NT2/D1 (cell line): ENCODE results near the gene INCENP.

ENCODE experiments used
- DNase-seq: peaks from one replicate; pipeline ENCODE4 v3.0.0-alpha.2; 2011; ENCODE audit warnings: low read depth, low spot score
- H3K27me3 ChIP-seq: 2 replicates; pipeline ENCODE4 v1.6.0; 2011; ENCODE audit warnings: mild to moderate bottlenecking; ENCODE audit not compliant: insufficient read length, insufficient read depth
- H3K36me3 ChIP-seq: 2 replicates; pipeline ENCODE4 v1.6.1; 2011; ENCODE audit warnings: mild to moderate bottlenecking, low read length, mixed read lengths; ENCODE audit not compliant: insufficient read depth, insufficient read length
- H3K4me1 ChIP-seq: 2 replicates; pipeline ENCODE4 v1.5.1; 2011; ENCODE audit not compliant: insufficient read depth, insufficient read length
- H3K4me3 ChIP-seq: 2 replicates; pipeline ENCODE4 v1.5.1; 2011; ENCODE audit warnings: low read depth; ENCODE audit not compliant: insufficient read length
- H3K9ac ChIP-seq: 2 replicates; pipeline ENCODE4 v1.6.0; 2011; ENCODE audit warnings: low read depth; ENCODE audit not compliant: insufficient read length
- H3K9me3 ChIP-seq: 2 replicates; pipeline ENCODE4 v1.5.1; 2011; ENCODE audit warnings: mild to moderate bottlenecking, low read length; ENCODE audit not compliant: insufficient read depth
- SUZ12 ChIP-seq: IDR thresholded peaks from 2 replicates; pipeline ENCODE4 v1.6.1; 2011; ENCODE audit not compliant: insufficient read length, insufficient read depth; ENCODE audit errors: extremely low read depth
- YY1 ChIP-seq: IDR thresholded peaks from 2 replicates; pipeline ENCODE4 v1.6.1; 2011; ENCODE audit not compliant: insufficient read length, insufficient read depth
- ZNF274 ChIP-seq: IDR thresholded peaks from 2 replicates; pipeline ENCODE4 v1.6.1; 2011; ENCODE audit warnings: mild to moderate bottlenecking, low read depth, low read length

The INCENP gene

GRCh38 chr11:62166371-62166770 is 42.6 kb downstream of the INCENP start:
- no peak overlapping the region for H3K4me3 ChIP-seq
- H3K4me1 ChIP-seq = no peaks in the 10 kb centered on the region
- TF ChIP-seq YY1 = no peak
- no peak for TF ChIP-seq SUZ12
- no peak for TF ChIP-seq ZNF274
- no peaks in the 10 kb centered on the region for H3K27me3 ChIP-seq
- no peak for DNase-seq
- no peaks in the 10 kb centered on the region for H3K36me3 ChIP-seq
- no peak overlapping the region for H3K9ac ChIP-seq
- no peaks in the 10 kb centered on the region for H3K9me3 ChIP-seq

DNA sequence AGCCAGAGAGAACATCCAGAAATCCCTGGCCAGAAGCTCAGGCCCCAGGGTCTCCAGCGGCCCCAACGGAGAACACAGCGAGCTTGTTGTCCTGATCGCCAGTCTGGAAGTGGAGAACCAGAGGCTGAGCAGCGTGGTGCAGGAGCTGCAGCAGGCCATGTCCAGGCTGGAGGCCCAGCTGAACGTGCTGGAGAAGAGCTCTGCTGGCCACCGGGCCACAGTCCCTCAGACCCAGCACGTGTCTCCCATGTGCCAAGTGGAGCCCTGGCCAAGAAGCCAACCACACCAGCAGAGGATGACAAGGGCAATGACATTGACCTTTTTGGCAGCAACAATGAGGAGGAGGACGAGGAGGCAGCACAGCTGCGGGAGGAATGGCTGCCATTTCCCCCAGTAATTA is 45.6 kb downstream of the INCENP start:
- H3K9ac ChIP-seq = no peak overlapping the region
- no peaks in the 10 kb centered on the region for H3K4me1 ChIP-seq
- H3K27me3 ChIP-seq = no peaks in the 10 kb centered on the region
- DNase-seq = no peak
- TF ChIP-seq YY1 (no peak), ZNF274 (no peak), SUZ12 (no peak)
- no peaks in the 10 kb centered on the region for H3K36me3 ChIP-seq
- no peaks in the 10 kb centered on the region for H3K9me3 ChIP-seq
- no peak overlapping the region for H3K4me3 ChIP-seq

- no peak for DNase-seq
- H3K27me3 ChIP-seq = no peaks in the 10 kb centered on the region
Measured at GRCh38 chr11:62169935-62170334, 46.1 kb downstream of the INCENP start.

GRCh38 chr11:62171261-62171723 is 47.5 kb downstream of the INCENP start:
- Histone ChIP-seq H3K9me3 (no peaks in the 10 kb centered on the region), H3K36me3 (no peaks in the 10 kb centered on the region), H3K4me1 (no peaks in the 10 kb centered on the region), H3K9ac (no peak overlapping the region), H3K27me3 (no peaks in the 10 kb centered on the region), H3K4me3 (no peak overlapping the region)
- TF ChIP-seq YY1 (no peak), SUZ12 (no peak), ZNF274 (no peak)
- DNase-seq = peak; percentile 91

More at GRCh38 chr11:62169935-62170334, 46.1 kb downstream of the INCENP start:
- no peaks in the 10 kb centered on the region for H3K9me3 ChIP-seq
- TF ChIP-seq YY1 = no peak
- TF ChIP-seq ZNF274 = no peak
- TF ChIP-seq SUZ12 = no peak
- no peak overlapping the region for H3K9ac ChIP-seq
- H3K36me3 ChIP-seq = no peaks in the 10 kb centered on the region
- H3K4me1 ChIP-seq = no peaks in the 10 kb centered on the region
- no peak overlapping the region for H3K4me3 ChIP-seq

- Histone ChIP-seq H3K4me3 (no peak overlapping the region), H3K36me3 (no peaks in the 10 kb centered on the region), H3K4me1 (no peaks in the 10 kb centered on the region), H3K9me3 (no peaks in the 10 kb centered on the region), H3K9ac (no peak overlapping the region), H3K27me3 (no peaks in the 10 kb centered on the region)
- DNase-seq = no peak
- no peak for TF ChIP-seq SUZ12
- no peak for TF ChIP-seq YY1
- no peak for TF ChIP-seq ZNF274
Measured at GRCh38 chr11:62172294-62172693, 48.5 kb downstream of the INCENP start.

DNA sequence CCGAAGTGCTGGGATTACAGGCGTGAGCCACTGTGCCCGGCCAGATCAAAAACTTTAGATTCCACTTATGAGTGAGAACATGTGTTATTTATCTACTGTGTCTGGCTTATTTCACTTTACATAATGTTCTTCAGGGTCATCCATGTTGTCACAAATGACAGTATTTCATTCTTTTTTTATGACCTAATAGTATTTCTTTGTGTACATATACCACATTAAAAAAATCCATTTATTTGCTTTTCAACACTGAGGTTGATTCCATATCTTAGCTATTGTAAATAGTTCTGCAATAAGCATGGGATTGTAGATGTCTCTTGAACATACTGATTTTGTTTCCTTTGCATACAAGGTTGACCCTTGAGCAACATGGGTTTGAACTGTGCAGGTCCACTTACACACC is 53.0 kb downstream of the INCENP start:
- H3K4me1 ChIP-seq = no peaks in the 10 kb centered on the region
- TF ChIP-seq ZNF274 (no peak), SUZ12 (no peak), YY1 (no peak)
- no peaks in the 10 kb centered on the region for H3K27me3 ChIP-seq
- no peaks in the 10 kb centered on the region for H3K9me3 ChIP-seq
- H3K4me3 ChIP-seq = no peak overlapping the region
- no peak for DNase-seq
- no peaks in the 10 kb centered on the region for H3K36me3 ChIP-seq
- H3K9ac ChIP-seq = no peak overlapping the region

- H3K27me3 ChIP-seq = no peaks in the 10 kb centered on the region
- H3K4me3 ChIP-seq = no peak overlapping the region
- DNase-seq = no peak
- H3K9ac ChIP-seq = no peak overlapping the region
- no peaks in the 10 kb centered on the region for H3K36me3 ChIP-seq
- no peaks in the 10 kb centered on the region for H3K9me3 ChIP-seq
- H3K4me1 ChIP-seq = no peaks in the 10 kb centered on the region
- TF ChIP-seq SUZ12 (no peak), YY1 (no peak), ZNF274 (no peak)
Measured at GRCh38 chr11:62179995-62180394, 56.2 kb downstream of the INCENP start.
